Measurements from ENCODE around the gene ACAT2.

DNA sequence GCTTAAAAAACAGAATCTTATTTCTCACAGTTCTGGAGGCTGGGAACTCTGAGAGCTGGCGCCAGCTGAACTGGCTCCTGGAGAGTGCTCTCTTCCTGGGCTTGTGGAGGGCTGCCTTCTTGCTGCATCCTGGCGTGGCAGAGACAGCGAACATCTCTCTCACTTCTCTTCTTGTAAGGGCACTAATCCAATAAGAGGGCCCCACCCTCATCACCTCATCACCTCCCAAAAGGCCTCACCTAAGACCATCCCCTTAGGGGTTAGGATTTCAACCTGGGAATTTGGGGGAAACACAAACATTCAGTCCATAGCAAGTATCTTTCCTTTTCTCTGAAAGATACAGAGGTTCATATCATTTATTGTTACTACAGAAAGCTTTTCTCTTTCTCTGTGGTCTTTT lies 62.1 kb downstream of the ACAT2 start:
- TF ChIP-seq, protein P1, sequence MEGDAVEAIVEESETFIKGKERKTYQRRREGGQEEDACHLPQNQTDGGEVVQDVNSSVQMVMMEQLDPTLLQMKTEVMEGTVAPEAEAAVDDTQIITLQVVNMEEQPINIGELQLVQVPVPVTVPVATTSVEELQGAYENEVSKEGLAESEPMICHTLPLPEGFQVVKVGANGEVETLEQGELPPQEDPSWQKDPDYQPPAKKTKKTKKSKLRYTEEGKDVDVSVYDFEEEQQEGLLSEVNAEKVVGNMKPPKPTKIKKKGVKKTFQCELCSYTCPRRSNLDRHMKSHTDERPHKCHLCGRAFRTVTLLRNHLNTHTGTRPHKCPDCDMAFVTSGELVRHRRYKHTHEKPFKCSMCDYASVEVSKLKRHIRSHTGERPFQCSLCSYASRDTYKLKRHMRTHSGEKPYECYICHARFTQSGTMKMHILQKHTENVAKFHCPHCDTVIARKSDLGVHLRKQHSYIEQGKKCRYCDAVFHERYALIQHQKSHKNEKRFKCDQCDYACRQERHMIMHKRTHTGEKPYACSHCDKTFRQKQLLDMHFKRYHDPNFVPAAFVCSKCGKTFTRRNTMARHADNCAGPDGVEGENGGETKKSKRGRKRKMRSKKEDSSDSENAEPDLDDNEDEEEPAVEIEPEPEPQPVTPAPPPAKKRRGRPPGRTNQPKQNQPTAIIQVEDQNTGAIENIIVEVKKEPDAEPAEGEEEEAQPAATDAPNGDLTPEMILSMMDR (IDR thresholded peaks at IDR 0.05) = no peak
- TF ChIP-seq POLR2A (IDR thresholded peaks at IDR 0.05) = no peak
